Anterior cingulate cortex (tissue), 58 donors: ENCODE measurements around the gene CAMTA1.

Experiments
- DNase-seq, 58 donors: peaks; one replicate each; lab custom pipeline; 2025; lab: John Stamatoyannopoulos, UW

CAMTA1 gene

GRCh38 chr1:7256526-7256925 lies 471.3 kb downstream of the CAMTA1 start:
- DNase-seq: no peak

- DNase-seq: no peak
Observed at GRCh38 chr1:7257225-7257624, 472.0 kb downstream of the CAMTA1 start.

- no peak for DNase-seq
Observed at GRCh38 chr1:7258589-7259135, 473.4 kb downstream of the CAMTA1 start.

GRCh38 chr1:7259955-7260354 lies 474.7 kb downstream of the CAMTA1 start:
- DNase-seq: no peak

GRCh38 chr1:7261490-7261889 lies 476.2 kb downstream of the CAMTA1 start:
- no peak for DNase-seq

- no peak for DNase-seq
Observed at GRCh38 chr1:7262611-7263010, 477.4 kb downstream of the CAMTA1 start.

GRCh38 chr1:7263021-7263960 lies 478.0 kb downstream of the CAMTA1 start:
- no peak for DNase-seq

- no peak for DNase-seq
Observed at GRCh38 chr1:7264101-7264500, 478.8 kb downstream of the CAMTA1 start.

- peak in 1 of 58 donors; percentile 8 for DNase-seq
Observed at GRCh38 chr1:7265771-7266371, 480.6 kb downstream of the CAMTA1 start.

- no peak for DNase-seq
Observed at GRCh38 chr1:7266561-7266960, 481.3 kb downstream of the CAMTA1 start.

- no peak for DNase-seq
Observed at GRCh38 chr1:7267493-7267892, 482.2 kb downstream of the CAMTA1 start.

- DNase-seq: no peak
Observed at GRCh38 chr1:7268983-7269382, 483.7 kb downstream of the CAMTA1 start.

GRCh38 chr1:7269525-7269924 lies 484.3 kb downstream of the CAMTA1 start:
- no peak for DNase-seq

GRCh38 chr1:7274256-7274655 lies 489.0 kb downstream of the CAMTA1 start:
- DNase-seq: no peak

GRCh38 chr1:7278045-7278444 lies 492.8 kb downstream of the CAMTA1 start:
- DNase-seq: no peak

GRCh38 chr1:7278827-7279765 lies 493.8 kb downstream of the CAMTA1 start:
- no peak for DNase-seq

GRCh38 chr1:7279769-7280168 lies 494.5 kb downstream of the CAMTA1 start:
- no peak for DNase-seq

- DNase-seq: no peak
Observed at GRCh38 chr1:7280347-7280960, 495.2 kb downstream of the CAMTA1 start.

GRCh38 chr1:7281821-7282220 lies 496.6 kb downstream of the CAMTA1 start:
- DNase-seq: no peak

- DNase-seq: no peak
Observed at GRCh38 chr1:7284839-7285435, 499.7 kb downstream of the CAMTA1 start.
